ENCODE measurements around the gene SLC10A3.

DNA sequence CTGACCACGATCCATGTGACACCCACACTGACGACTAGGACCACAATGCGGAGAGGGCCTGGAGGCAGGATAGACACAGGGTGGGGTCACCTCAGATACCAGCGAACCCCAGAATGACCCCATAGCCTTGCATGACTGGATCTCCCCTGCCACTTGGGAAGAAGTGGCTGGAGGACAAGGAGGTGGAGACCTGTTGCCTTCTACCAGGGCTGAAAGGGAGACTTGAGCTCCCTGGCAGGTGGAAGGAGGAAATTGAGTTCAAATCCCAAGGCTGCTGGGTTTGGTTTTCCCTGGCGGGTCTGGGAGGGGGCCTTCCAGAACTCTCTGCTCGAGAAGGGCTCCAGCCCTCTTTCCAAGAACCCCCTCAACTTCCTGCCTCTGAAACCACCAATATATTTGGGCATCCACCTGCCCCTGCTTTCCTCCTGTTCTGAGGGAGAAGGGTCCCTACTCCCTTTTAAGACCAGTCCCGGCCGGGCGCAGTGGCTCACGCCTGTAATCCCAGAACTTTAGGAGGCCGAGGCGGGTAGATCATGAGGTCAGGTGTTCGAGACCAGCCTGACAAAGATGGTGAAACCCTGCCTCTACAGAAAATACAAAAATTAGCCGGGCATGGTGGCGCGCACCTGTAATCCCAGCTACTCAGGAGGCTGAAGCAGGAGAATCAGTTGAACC lies 22.6 kb upstream of the SLC10A3 start:
- TF ChIP-seq, protein P1, sequence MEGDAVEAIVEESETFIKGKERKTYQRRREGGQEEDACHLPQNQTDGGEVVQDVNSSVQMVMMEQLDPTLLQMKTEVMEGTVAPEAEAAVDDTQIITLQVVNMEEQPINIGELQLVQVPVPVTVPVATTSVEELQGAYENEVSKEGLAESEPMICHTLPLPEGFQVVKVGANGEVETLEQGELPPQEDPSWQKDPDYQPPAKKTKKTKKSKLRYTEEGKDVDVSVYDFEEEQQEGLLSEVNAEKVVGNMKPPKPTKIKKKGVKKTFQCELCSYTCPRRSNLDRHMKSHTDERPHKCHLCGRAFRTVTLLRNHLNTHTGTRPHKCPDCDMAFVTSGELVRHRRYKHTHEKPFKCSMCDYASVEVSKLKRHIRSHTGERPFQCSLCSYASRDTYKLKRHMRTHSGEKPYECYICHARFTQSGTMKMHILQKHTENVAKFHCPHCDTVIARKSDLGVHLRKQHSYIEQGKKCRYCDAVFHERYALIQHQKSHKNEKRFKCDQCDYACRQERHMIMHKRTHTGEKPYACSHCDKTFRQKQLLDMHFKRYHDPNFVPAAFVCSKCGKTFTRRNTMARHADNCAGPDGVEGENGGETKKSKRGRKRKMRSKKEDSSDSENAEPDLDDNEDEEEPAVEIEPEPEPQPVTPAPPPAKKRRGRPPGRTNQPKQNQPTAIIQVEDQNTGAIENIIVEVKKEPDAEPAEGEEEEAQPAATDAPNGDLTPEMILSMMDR (IDR thresholded peaks at IDR 0.05), result no peak
- TF ChIP-seq EZH2 (IDR thresholded peaks at IDR 0.05; ENCODE audit: borderline replicate concordance, insufficient read depth, low read depth, low read length, poor library complexity, severe bottlenecking), result no peak

Measured in B cell (primary cell).